ENCODE data around the gene LBP. TPM values are rescaled to one million over a fixed set of nuclear protein-coding genes. Genes with fewer than 3 reads are reported as not detected.
"Not testable (repeated sequence)": the region's sequence is repeated elsewhere in the genome, so short reads cannot be mapped to it uniquely, and the experiment has no call there.

The LBP gene
- total and polyA plus RNA-seq, 2 experiments from 2014 or later = 0.10 to 0.19 TPM

DNA sequence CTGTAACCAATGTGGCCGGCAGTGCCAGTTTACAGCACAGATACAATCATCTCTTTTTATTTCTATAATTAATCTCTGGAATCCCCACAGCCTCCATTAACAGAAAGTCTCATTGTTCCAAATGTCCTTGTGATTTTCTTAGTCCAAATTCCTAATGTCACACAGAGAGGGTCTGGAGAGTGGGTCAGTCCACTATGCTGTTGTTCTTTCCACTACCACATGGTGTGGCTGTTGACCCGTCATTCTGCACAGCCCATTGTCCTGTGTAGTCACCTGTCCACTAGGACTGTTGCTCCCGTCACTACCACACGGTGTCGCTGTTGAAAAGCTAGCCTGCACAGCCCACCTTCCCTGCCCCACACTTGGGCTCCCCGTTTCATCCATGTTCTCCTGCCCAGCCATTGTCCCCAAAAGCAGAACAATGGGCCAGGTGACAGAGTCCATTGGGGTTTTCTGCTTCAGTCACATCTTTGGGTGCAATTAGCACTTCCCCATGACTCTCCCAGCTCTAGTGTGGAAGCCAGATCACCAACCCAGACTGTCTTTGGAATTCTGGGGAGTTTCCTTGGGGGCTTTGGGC lies 8.6 kb upstream of the LBP start (continued):
- TF ChIP-seq, protein P1, sequence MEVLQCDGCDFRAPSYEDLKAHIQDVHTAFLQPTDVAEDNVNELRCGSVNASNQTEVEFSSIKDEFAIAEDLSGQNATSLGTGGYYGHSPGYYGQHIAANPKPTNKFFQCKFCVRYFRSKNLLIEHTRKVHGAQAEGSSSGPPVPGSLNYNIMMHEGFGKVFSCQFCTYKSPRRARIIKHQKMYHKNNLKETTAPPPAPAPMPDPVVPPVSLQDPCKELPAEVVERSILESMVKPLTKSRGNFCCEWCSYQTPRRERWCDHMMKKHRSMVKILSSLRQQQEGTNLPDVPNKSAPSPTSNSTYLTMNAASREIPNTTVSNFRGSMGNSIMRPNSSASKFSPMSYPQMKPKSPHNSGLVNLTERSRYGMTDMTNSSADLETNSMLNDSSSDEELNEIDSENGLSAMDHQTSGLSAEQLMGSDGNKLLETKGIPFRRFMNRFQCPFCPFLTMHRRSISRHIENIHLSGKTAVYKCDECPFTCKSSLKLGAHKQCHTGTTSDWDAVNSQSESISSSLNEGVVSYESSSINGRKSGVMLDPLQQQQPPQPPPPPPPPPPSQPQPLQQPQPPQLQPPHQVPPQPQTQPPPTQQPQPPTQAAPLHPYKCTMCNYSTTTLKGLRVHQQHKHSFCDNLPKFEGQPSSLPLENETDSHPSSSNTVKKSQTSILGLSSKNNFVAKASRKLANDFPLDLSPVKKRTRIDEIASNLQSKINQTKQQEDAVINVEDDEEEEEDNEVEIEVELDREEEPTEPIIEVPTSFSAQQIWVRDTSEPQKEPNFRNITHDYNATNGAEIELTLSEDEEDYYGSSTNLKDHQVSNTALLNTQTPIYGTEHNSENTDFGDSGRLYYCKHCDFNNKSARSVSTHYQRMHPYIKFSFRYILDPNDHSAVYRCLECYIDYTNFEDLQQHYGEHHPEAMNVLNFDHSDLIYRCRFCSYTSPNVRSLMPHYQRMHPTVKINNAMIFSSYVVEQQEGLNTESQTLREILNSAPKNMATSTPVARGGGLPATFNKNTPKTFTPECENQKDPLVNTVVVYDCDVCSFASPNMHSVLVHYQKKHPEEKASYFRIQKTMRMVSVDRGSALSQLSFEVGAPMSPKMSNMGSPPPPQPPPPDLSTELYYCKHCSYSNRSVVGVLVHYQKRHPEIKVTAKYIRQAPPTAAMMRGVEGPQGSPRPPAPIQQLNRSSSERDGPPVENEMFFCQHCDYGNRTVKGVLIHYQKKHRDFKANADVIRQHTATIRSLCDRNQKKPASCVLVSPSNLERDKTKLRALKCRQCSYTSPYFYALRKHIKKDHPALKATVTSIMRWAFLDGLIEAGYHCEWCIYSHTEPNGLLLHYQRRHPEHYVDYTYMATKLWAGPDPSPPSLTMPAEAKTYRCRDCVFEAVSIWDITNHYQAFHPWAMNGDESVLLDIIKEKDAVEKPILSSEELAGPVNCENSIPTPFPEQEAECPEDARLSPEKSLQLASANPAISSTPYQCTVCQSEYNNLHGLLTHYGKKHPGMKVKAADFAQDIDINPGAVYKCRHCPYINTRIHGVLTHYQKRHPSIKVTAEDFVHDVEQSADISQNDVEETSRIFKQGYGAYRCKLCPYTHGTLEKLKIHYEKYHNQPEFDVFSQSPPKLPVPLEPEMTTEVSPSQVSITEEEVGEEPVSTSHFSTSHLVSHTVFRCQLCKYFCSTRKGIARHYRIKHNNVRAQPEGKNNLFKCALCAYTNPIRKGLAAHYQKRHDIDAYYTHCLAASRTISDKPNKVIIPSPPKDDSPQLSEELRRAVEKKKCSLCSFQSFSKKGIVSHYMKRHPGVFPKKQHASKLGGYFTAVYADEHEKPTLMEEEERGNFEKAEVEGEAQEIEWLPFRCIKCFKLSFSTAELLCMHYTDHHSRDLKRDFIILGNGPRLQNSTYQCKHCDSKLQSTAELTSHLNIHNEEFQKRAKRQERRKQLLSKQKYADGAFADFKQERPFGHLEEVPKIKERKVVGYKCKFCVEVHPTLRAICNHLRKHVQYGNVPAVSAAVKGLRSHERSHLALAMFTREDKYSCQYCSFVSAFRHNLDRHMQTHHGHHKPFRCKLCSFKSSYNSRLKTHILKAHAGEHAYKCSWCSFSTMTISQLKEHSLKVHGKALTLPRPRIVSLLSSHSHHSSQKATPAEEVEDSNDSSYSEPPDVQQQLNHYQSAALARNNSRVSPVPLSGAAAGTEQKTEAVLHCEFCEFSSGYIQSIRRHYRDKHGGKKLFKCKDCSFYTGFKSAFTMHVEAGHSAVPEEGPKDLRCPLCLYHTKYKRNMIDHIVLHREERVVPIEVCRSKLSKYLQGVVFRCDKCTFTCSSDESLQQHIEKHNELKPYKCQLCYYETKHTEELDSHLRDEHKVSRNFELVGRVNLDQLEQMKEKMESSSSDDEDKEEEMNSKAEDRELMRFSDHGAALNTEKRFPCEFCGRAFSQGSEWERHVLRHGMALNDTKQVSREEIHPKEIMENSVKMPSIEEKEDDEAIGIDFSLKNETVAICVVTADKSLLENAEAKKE (CRISPR knock-in tag; IDR thresholded peaks at IDR 0.05) = peak; percentile 33; the same call in 1 of the 2 replicates
- peak; percentile 78 for TF ChIP-seq CREB1 (CRISPR knock-in tag; IDR thresholded peaks at IDR 0.05; ENCODE audit: low read depth)
- no peak for TF ChIP-seq EZH2 (IDR thresholded peaks at IDR 0.05; ENCODE audit: low read depth, unreplicated experiment)

- H3K27me3 Mint-ChIP-seq (ENCODE audit: insufficient read depth, low read depth, poor library complexity) = peaks cover 10% of the 10 kb centered on the region
- Histone ChIP-seq H3K27ac (ENCODE audit: low read depth) (no peak overlapping the region), H2AFZ (peak overlapping the region; percentile 30; the same call in 1 of the 2 replicates), H3K27me3 (ENCODE audit: insufficient read depth) (no peaks in the 10 kb centered on the region), H4K20me1 (replicated peaks; ENCODE audit: insufficient read depth) (no peaks in the 10 kb centered on the region), H3K9me2 (ENCODE audit: insufficient read depth) (peaks cover 3% of the 10 kb centered on the region; the same call in 1 of the 2 replicates), H3F3A (replicated peaks; ENCODE audit: low read depth) (peaks cover 17% of the 10 kb centered on the region), H3K79me2 (replicated peaks; ENCODE audit: insufficient read depth) (no peaks in the 10 kb centered on the region), H3K4me3 (no peak overlapping the region), H3K36me3 (ENCODE audit: insufficient read depth) (no peaks in the 10 kb centered on the region), H3K4me1 (ENCODE audit: insufficient read depth) (peaks cover 45% of the 10 kb centered on the region), H3K4me2 (no peak overlapping the region)
- H3K36me3 Mint-ChIP-seq (ENCODE audit: low read depth) = peaks cover 10% of the 10 kb centered on the region; the same call in 2 of the 3 replicates
- DNase-seq (ENCODE audit: low spot score) (peak; percentile 87), ATAC-seq (peak; percentile 32)
- H3K4me1 Mint-ChIP-seq = peaks cover 42% of the 10 kb centered on the region
- H3K9me3 Mint-ChIP-seq = peaks cover 13% of the 10 kb centered on the region
- TF ChIP-seq CREB1 (CRISPR knock-in tag; IDR thresholded peaks at IDR 0.05; ENCODE audit: low read depth) = no peak
- TF ChIP-seq, protein P2, sequence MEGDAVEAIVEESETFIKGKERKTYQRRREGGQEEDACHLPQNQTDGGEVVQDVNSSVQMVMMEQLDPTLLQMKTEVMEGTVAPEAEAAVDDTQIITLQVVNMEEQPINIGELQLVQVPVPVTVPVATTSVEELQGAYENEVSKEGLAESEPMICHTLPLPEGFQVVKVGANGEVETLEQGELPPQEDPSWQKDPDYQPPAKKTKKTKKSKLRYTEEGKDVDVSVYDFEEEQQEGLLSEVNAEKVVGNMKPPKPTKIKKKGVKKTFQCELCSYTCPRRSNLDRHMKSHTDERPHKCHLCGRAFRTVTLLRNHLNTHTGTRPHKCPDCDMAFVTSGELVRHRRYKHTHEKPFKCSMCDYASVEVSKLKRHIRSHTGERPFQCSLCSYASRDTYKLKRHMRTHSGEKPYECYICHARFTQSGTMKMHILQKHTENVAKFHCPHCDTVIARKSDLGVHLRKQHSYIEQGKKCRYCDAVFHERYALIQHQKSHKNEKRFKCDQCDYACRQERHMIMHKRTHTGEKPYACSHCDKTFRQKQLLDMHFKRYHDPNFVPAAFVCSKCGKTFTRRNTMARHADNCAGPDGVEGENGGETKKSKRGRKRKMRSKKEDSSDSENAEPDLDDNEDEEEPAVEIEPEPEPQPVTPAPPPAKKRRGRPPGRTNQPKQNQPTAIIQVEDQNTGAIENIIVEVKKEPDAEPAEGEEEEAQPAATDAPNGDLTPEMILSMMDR (conservative IDR thresholded peaks at IDR 0.05; ENCODE audit: low read depth in 2 of 2) = peak; percentile 67 to 80
- H3K4me3 Mint-ChIP-seq = no peak overlapping the region
- H3K27ac Mint-ChIP-seq = no peak overlapping the region
These were observed 7.3 kb upstream of the LBP start for GRCh38 chr20:38338849-38339520.

DNA sequence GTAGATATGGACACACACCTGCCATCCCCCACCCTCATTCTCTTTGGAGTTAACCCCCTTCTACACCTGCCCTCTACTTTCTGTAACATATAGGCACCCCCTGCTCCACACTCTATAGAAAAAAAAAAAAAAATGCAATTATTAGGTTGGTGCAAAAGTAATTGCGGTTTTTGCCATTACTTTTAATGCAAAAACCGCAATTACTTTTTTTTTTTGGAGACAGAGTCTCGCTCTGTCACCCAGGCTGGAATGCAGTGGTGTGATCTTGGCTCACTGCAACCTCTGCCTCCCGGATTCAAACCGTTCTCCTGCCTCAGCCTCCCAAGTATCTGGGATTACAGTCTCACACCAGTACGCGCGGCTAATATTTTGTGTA lies 6.8 kb upstream of the LBP start:
- ATAC-seq, H3K27ac Mint-ChIP-seq: not testable (repeated sequence)

More for the DNA sequence above, 6.8 kb upstream of the LBP start:
- Mint-ChIP-seq H3K4me1 (peaks cover 46% of the 10 kb centered on the region), H3K9me3 (peaks cover 13% of the 10 kb centered on the region)
- H3K27ac ChIP-seq (ENCODE audit: low read depth); H3K4me2 ChIP-seq; H3K4me3 Mint-ChIP-seq; H3K36me3 Mint-ChIP-seq (ENCODE audit: low read depth); H3K36me3 ChIP-seq (ENCODE audit: insufficient read depth); H3K79me2 ChIP-seq (replicated peaks; ENCODE audit: insufficient read depth); H3K27me3 Mint-ChIP-seq (ENCODE audit: insufficient read depth, low read depth, poor library complexity); H3K27me3 ChIP-seq (ENCODE audit: insufficient read depth); H3K9me2 ChIP-seq (ENCODE audit: insufficient read depth); H3K4me3 ChIP-seq; H2AFZ ChIP-seq; DNase-seq (ENCODE audit: low spot score); H4K20me1 ChIP-seq (replicated peaks; ENCODE audit: insufficient read depth): not testable (repeated sequence)
- peaks cover 17% of the 10 kb centered on the region for H3F3A ChIP-seq (replicated peaks; ENCODE audit: low read depth)
- H3K4me1 ChIP-seq (ENCODE audit: insufficient read depth) = peaks cover 47% of the 10 kb centered on the region

Measured in GM23338 (cell line).